IMR-90 (cell line): Measurements from ENCODE around the gene ASTL. TPM values are rescaled to one million over a fixed set of nuclear protein-coding genes. Genes with fewer than 3 reads are reported as not detected.

Source experiments
- ATAC-seq: fragments of 200-7000 bp; cut with Tn5 transposase; 2 replicates; pipeline ENCODE4 v1.9.1; 2020; ENCODE audit warnings: low read depth, mild to moderate bottlenecking, moderate library complexity
- BruUV-seq: library from RNA; stranded (reverse); fragments of 400-500 nt; replicated peaks from 2 replicates; lab custom pipeline; 2021; lab: Mats Ljungman, UMichigan
- CTCF ChIA-PET: fragments of 300-600 bp; formaldehyde crosslinking; extraction: SDS; loops from one replicate; lab custom pipeline; 2021; ENCODE audit warnings: antibody characterized with exemption; lab: Yijun Ruan, JAX
- POLR2A ChIA-PET: fragments of 300-600 bp; sonication (Branson Sonifier 250); formaldehyde crosslinking; loops from one replicate; lab custom pipeline; 2022; ENCODE audit warnings: antibody characterized with exemption; ENCODE audit not compliant: unreplicated experiment; lab: Charles Lee
- DNase-seq: peaks from one replicate; pipeline ENCODE4 v3.0.0; 2013
- H2AFZ ChIP-seq: replicated peaks from 2 replicates; pipeline ENCODE3; 2013; ENCODE audit warnings: low read length, mild to moderate bottlenecking; ENCODE audit not compliant: poor library complexity
- H2AK5ac ChIP-seq: 2 replicates; pipeline ENCODE4 v1.6.1; 2013; ENCODE audit warnings: low read depth, low read length, inconsistent platforms
- H2AK9ac ChIP-seq: replicated peaks from 2 replicates; pipeline ENCODE3; 2013; ENCODE audit warnings: mild to moderate bottlenecking, low read depth, low read length, moderate library complexity; ENCODE audit not compliant: poor library complexity
- H2BK120ac ChIP-seq: 2 replicates; pipeline ENCODE4 v1.6.1; 2013; ENCODE audit warnings: low read depth, low read length, inconsistent platforms
- H2BK15ac ChIP-seq: 3 replicates; pipeline ENCODE4 v1.6.1; 2013; ENCODE audit warnings: low read depth, low read length, inconsistent platforms
- H2BK20ac ChIP-seq: 2 replicates; pipeline ENCODE4 v1.6.1; 2013; ENCODE audit warnings: low read depth, mild to moderate bottlenecking, inconsistent platforms, low read length, moderate library complexity
- H2BK5ac ChIP-seq: 2 replicates; pipeline ENCODE4 v1.6.1; 2013; ENCODE audit warnings: mild to moderate bottlenecking, low read depth, low read length, inconsistent platforms; ENCODE audit not compliant: poor library complexity, severe bottlenecking
- H3K14ac ChIP-seq: replicated peaks from 2 replicates; pipeline ENCODE4 v1.6.1; 2013; ENCODE audit warnings: low read depth, low read length, inconsistent platforms
- H3K18ac ChIP-seq: 2 replicates; pipeline ENCODE4 v1.6.1; 2013; ENCODE audit warnings: low read depth, low read length, control low read depth
- H3K23ac ChIP-seq: 2 replicates; pipeline ENCODE4 v1.6.1; 2013; ENCODE audit warnings: low read depth, low read length, inconsistent platforms
- H3K27ac ChIP-seq: 2 replicates; pipeline ENCODE4 v1.5.1; 2013; ENCODE audit warnings: mild to moderate bottlenecking, control low read depth, low read length; ENCODE audit not compliant: insufficient read depth
- H3K27me3 ChIP-seq: 2 replicates; pipeline ENCODE4 v1.6.1; 2013; ENCODE audit warnings: low read length; ENCODE audit not compliant: control insufficient read depth, insufficient read depth
- H3K36me3 ChIP-seq: 2 replicates; pipeline ENCODE4 v1.6.1; 2013; ENCODE audit warnings: low read length, mixed read lengths; ENCODE audit not compliant: control insufficient read depth, insufficient read depth
- H3K4ac ChIP-seq: 2 replicates; pipeline ENCODE4 v1.6.1; 2013; ENCODE audit warnings: low read depth, low read length, inconsistent platforms
- H3K4me1 ChIP-seq: 2 replicates; pipeline ENCODE4 v1.6.1; 2013; ENCODE audit warnings: low read length, mixed read lengths; ENCODE audit not compliant: control insufficient read depth, insufficient read depth
- H3K4me2 ChIP-seq: 2 replicates; pipeline ENCODE4 v1.6.1; 2013; ENCODE audit warnings: low read depth, mild to moderate bottlenecking, control low read depth, low read length, moderate library complexity
- H3K4me3 ChIP-seq: 2 replicates; pipeline ENCODE4 v1.5.1; 2013; ENCODE audit warnings: low read depth, mild to moderate bottlenecking, control low read depth, low read length, moderate library complexity; ENCODE audit not compliant: insufficient read depth
- H3K56ac ChIP-seq: 2 replicates; pipeline ENCODE4 v1.6.1; 2013; ENCODE audit warnings: low read length, inconsistent platforms; ENCODE audit not compliant: insufficient read depth; ENCODE audit errors: extremely low read depth
- H3K79me1 ChIP-seq, 2 experiments: 2 replicates each; pipeline ENCODE4 v1.6.1; 2013; ENCODE audit warnings: low read length in 2 of 2, inconsistent platforms in 1 of 2, low read depth in 1 of 2
- H3K9ac ChIP-seq: 2 replicates; pipeline ENCODE4 v1.6.1; 2013; ENCODE audit warnings: low read depth, low read length, control low read depth
- H3K9me1 ChIP-seq: 2 replicates; pipeline ENCODE4 v1.6.1; 2013; ENCODE audit warnings: low read length, inconsistent platforms; ENCODE audit not compliant: insufficient read depth
- H3K9me3 ChIP-seq: 2 replicates; pipeline ENCODE4 v1.6.1; 2013; ENCODE audit warnings: low read length; ENCODE audit not compliant: control insufficient read depth, insufficient read depth
- H4K20me1 ChIP-seq: 2 replicates; pipeline ENCODE4 v1.6.1; 2013; ENCODE audit warnings: low read length, inconsistent platforms; ENCODE audit not compliant: insufficient read depth
- H4K5ac ChIP-seq: 2 replicates; pipeline ENCODE4 v1.6.1; 2013; ENCODE audit warnings: mild to moderate bottlenecking, low read depth, low read length, control low read depth
- H4K8ac ChIP-seq, 2 experiments: 2 replicates each; pipeline ENCODE4 v1.6.1; 2013; ENCODE audit warnings: low read depth in 2 of 2, low read length in 2 of 2, control low read depth in 1 of 2, inconsistent platforms in 1 of 2
- H4K91ac ChIP-seq: 2 replicates; pipeline ENCODE4 v1.6.1; 2013; ENCODE audit warnings: low read depth, low read length, inconsistent platforms; ENCODE audit not compliant: insufficient read depth
- FOS ChIP-seq: fragments of 150-350 bp; IDR thresholded peaks from 2 replicates; pipeline ENCODE4 v1.6.1; 2016; ENCODE audit warnings: low read depth, low read length
- MAFK ChIP-seq: IDR thresholded peaks from 2 replicates; pipeline ENCODE4 v1.6.1; 2012; ENCODE audit warnings: low read depth, low read length, improper control_type of control experiment
- MAZ ChIP-seq: IDR thresholded peaks from 2 replicates; pipeline ENCODE4 v1.6.1; 2012; ENCODE audit warnings: low read depth, mild to moderate bottlenecking, low read length, improper control_type of control experiment, moderate library complexity, borderline replicate concordance
- NFE2L2 ChIP-seq: fragments of 150-350 bp; IDR thresholded peaks from 2 replicates; pipeline ENCODE4 v1.6.1; 2016; ENCODE audit warnings: low read depth, mild to moderate bottlenecking, low read length
- SMC3 ChIP-seq: fragments of 150-350 bp; IDR thresholded peaks from 2 replicates; pipeline ENCODE4 v1.6.1; 2016; ENCODE audit warnings: low read depth, mild to moderate bottlenecking, antibody characterized with exemption, low read length, moderate library complexity
- WGBS, 2 experiments: methylation state at CpG; one replicate each; pipeline versions ENCODE4 v1.1.5 to v1.1.7; 2013; ENCODE audit warnings: missing lambda C conversion rate in 2 of 2; ENCODE audit not compliant: insufficient read length in 1 of 2; ENCODE audit errors: extremely low coverage in 2 of 2; 5-methylcytosine and 5-hydroxymethylcytosine counted together
- dilution Hi-C: fragments of 300-500 bp; cut with HindIII; formaldehyde crosslinking; loops from one replicate; pipeline ENCODE4 v1.14.3; 2018; ENCODE audit warnings: low sequenced_read_pairs; ENCODE audit not compliant: unreplicated experiment
- in situ Hi-C: fragments of 300-500 bp; cut with MboI; formaldehyde crosslinking; loops from 3 replicates; pipeline ENCODE4 v1.14.3; 2019; ENCODE audit warnings: low sequenced_read_pairs, inconsistent platforms, mixed read lengths
- intact Hi-C: fragments of 100-400 bp; cut with micrococcal nuclease; formaldehyde crosslinking; loops from 2 replicates; pipeline ENCODE4 v1.10.0; 2022
- polyA plus RNA-seq, 3 experiments: library from polyadenylated mRNA; depleted of rRNA; stranded (reverse); fragments of >200 nt; gene quantifications; 2 replicates each; pipeline ENCODE4 v1.2.3, GENCODE V29; 2012; ENCODE audit warnings: low replicate concordance in 1 of 3
- total RNA-seq: library from RNA; depleted of rRNA; stranded (reverse); fragments of >200 nt; gene quantifications from 2 replicates; pipeline ENCODE4 v1.2.3, GENCODE V29; 2012

The ASTL gene
- total and polyA plus RNA-seq, 2 of the 4 experiments (the other 2 are of a cell fraction): not detected

- BruUV-seq: no TSS peak
- no peak overlapping the region for H3K4me3 ChIP-seq
- H2AK9ac ChIP-seq: no peak overlapping the region
- 82% methylated on average over 3 of the region's 8 CpGs; no CpG with 5 or more reads in 1 of the 2 experiments for WGBS, 2 experiments
- POLR2A ChIA-PET: no interaction called here
- H3K23ac ChIP-seq: no peak overlapping the region
- H4K5ac ChIP-seq: no peak overlapping the region
- CTCF ChIA-PET: no interaction called here
- no peaks in the 10 kb centered on the region for H3K9me3 ChIP-seq
- H3K18ac ChIP-seq: no peak overlapping the region
- H3K4me2 ChIP-seq: no peak overlapping the region
- no peak overlapping the region for H4K91ac ChIP-seq
- TF ChIP-seq MAZ (no peak), FOS (no peak), SMC3 (no peak), NFE2L2 (no peak), MAFK (no peak)
- H3K36me3 ChIP-seq: no peaks in the 10 kb centered on the region
- no peak overlapping the region for H3K56ac ChIP-seq
- no peak for ATAC-seq
- H3K14ac ChIP-seq: no peak overlapping the region
- dilution Hi-C loops: no loop called here
- no peak overlapping the region for H3K27ac ChIP-seq
- H3K4ac ChIP-seq: no peak overlapping the region
- H3K9ac ChIP-seq: no peak overlapping the region
- no peak overlapping the region for H2BK20ac ChIP-seq
- H3K4me1 ChIP-seq: no peaks in the 10 kb centered on the region
- no peak overlapping the region for H2AFZ ChIP-seq
- no peaks in the 10 kb centered on the region for H3K79me1 ChIP-seq
- H2BK5ac ChIP-seq: no peak overlapping the region
- H3K9me1 ChIP-seq: no peaks in the 10 kb centered on the region
- in situ Hi-C loops: loop anchor here (10.0 kb wide), 1 partner anchor 129 kb away; the partner anchor contains the start of genes CIAO1 and TMEM127
- no peaks in the 10 kb centered on the region; the same call in 1 of the 2 replicates for H4K20me1 ChIP-seq
- no peak overlapping the region for H2AK5ac ChIP-seq
- peaks cover 48% of the 10 kb centered on the region for H3K27me3 ChIP-seq
- H4K8ac ChIP-seq: no peak overlapping the region
- no peak overlapping the region for H2BK15ac ChIP-seq
- H2BK120ac ChIP-seq: no peak overlapping the region
- DNase-seq: no peak
- intact Hi-C loops: no loop called here
Observed at GRCh38 chr2:96136129-96136720, 2.1 kb downstream of the ASTL start.
